Ureter (tissue), 1 donor: ENCODE results near the gene PAIP2B. TPM values are rescaled to one million over a fixed set of nuclear protein-coding genes. Genes with fewer than 3 reads are reported as not detected.

ENCODE experiments used
- DNase-seq: peaks from one replicate; pipeline ENCODE4 v3.0.0-alpha.2; 2020; ENCODE audit warnings: low spot score
- total RNA-seq: library from RNA; stranded (reverse); gene quantifications from one replicate; pipeline ENCODE4 v1.2.4, GENCODE V29; 2023
- donor health status: DM: yes; HTN: yes; CAD: no.

PAIP2B gene
- total RNA-seq, 1 donor from 2014 or later = 11.6 TPM

DNA sequence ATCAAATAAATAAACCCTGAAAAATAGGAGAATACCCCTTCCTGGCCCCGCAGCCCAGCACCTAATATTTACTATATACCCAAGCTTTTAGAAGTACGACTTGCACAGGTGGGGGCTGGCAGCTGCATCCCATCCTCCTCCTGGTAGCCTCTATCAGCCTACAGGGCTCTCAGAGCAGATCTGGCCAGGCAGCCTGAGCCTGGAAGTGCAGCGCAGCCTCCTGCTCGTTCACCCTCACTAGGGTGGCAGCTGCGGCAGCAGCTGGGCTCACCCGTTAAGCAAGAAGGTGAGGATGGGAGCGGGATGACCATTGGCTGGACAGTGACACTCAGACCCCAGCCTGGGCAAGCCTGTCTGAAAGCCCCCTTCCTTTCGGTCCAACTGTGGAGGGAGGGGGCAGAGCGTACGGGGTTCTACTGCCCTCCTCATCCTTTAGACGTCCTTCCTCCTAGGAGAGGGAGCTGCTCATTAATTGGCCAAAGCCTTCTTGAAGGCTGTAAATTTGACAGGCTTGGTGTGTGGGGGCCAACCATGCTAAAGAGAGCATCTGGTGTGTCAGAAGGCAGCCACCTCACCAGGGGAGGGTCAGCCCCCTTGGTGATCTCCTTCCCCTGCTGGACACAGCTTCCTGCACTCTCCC lies 73.2 kb downstream of the PAIP2B start:
- DNase-seq = no peak

GRCh38 chr2:71151620-71152019 lies 75.3 kb downstream of the PAIP2B start:
- DNase-seq = no peak

DNA sequence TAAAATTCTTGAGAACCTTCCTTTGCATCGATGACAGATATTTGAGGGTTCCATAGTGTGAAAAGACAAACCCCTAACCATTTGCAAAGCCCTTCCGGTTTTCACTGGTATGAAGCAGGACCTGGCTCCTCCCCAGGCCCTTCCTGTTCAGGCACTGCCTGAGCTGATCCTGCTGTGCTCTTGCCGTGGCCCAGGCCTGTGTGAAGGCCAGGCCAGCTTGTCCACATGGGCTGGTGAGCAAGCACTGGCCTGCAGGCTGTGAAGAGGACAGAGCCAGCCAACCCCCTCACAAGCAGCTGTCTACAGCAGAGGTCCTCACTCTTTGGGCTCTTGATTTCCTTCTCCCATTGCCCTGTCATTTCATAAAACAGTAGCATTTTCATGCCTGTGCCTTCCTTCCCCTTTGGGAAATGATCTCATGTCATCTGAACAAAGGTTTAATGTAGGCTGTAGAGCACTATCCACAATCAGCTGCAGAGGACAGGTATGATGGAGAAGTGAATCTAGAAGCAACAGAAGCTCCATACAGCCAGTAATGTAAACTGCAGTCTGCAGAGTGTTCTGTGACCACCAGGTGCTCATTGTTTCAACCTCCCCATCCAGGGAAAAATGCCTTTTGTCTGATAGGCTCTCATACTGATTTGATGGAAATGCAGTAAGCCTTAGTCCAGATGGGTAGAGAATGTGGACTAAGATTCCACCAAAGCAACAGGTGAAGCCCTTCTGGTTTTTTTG lies 76.7 kb downstream of the PAIP2B start:
- DNase-seq = no peak

GRCh38 chr2:71148506-71149063 lies 78.3 kb downstream of the PAIP2B start:
- DNase-seq = no peak

DNA sequence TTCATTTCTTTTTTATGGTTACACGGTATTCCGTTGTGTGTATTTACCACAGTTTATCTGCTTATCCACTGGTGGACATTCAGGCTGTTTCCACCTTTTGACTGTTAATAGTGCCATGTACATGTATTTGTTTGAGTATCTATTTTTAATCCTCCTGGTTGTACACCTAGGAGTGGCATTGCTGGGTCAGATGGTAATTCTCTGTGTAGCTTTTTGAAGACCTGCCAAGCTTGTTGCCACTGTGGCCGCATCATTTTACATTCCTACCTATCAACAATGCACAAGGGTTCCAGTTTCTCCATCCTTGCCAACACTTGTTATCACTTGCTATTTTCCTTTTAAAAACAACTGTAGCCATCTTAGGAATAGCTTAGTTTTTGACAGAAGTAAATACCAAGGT lies 83.1 kb downstream of the PAIP2B start:
- DNase-seq = no peak

DNA sequence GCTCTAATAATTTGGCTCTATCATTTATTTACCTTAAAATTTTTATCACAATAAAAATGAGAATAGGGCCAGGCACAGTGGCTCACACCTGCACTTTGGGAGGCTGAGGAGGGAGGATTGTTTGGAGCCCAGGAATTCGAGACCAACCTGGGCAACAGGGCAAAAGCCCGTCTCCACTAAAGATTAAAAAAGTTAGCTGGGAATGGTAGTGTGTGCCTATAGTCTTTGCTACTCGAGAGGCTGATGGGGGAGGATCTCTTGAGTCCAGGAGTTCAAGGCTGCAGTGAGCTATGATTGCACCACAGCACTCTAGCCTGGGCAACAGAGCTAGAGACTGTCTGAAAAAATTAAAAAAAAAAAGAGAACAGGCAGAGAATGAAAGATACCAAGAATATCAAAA lies 90.7 kb downstream of the PAIP2B start:
- no peak for DNase-seq

- DNase-seq = no peak
Observed at GRCh38 chr2:71133603-71134002, 93.3 kb downstream of the PAIP2B start.

Other genes with a start within 250 kb of the PAIP2B start
- 1.8 TPM for gene ANKRD53, start 248.5 kb downstream of the PAIP2B start, total RNA-seq
- 74.5 TPM for gene TEX261, start 232.2 kb downstream of the PAIP2B start, total RNA-seq
- gene NAGK, start 158.5 kb downstream of the PAIP2B start, total RNA-seq = 166 TPM
- 26.3 TPM for gene MCEE, start 96.9 kb downstream of the PAIP2B start, total RNA-seq
- 54.0 TPM for gene MPHOSPH10, start 96.5 kb downstream of the PAIP2B start, total RNA-seq
- 209 TPM for gene ZNF638, start 104.7 kb upstream of the PAIP2B start, total RNA-seq
- 15.2 TPM for gene DYSF, start 226.5 kb upstream of the PAIP2B start, total RNA-seq